OCI-M2 (cell line): Measurements from ENCODE around the gene IFNLR1.

Experiments
- DNase-seq: peaks from one replicate; lab custom pipeline; 2025; ENCODE audit not compliant: unreplicated experiment; lab: John Stamatoyannopoulos, UW

The IFNLR1 gene

GRCh38 chr1:24178407-24178806 is 8.7 kb downstream of the IFNLR1 start:
- no peak for DNase-seq

GRCh38 chr1:24177161-24177560 is 9.9 kb downstream of the IFNLR1 start:
- DNase-seq: no peak

GRCh38 chr1:24175033-24175755 is 11.9 kb downstream of the IFNLR1 start:
- no peak for DNase-seq

GRCh38 chr1:24173638-24174575 is 13.2 kb downstream of the IFNLR1 start:
- DNase-seq: no peak

GRCh38 chr1:24172598-24172997 is 14.5 kb downstream of the IFNLR1 start:
- DNase-seq: no peak

- no peak for DNase-seq
These were observed 17.8 kb downstream of the IFNLR1 start for GRCh38 chr1:24169286-24169685.

- DNase-seq: no peak
These were observed 18.8 kb downstream of the IFNLR1 start for GRCh38 chr1:24168245-24168644.

- no peak for DNase-seq
These were observed 20.1 kb downstream of the IFNLR1 start for GRCh38 chr1:24167008-24167407.

GRCh38 chr1:24165500-24165899 is 21.6 kb downstream of the IFNLR1 start:
- DNase-seq: no peak

GRCh38 chr1:24164004-24164403 is 23.1 kb downstream of the IFNLR1 start:
- no peak for DNase-seq

- no peak for DNase-seq
These were observed 24.9 kb downstream of the IFNLR1 start for GRCh38 chr1:24162201-24162600.

GRCh38 chr1:24161270-24161669 is 25.8 kb downstream of the IFNLR1 start:
- DNase-seq: no peak

GRCh38 chr1:24159366-24159765 is 27.7 kb downstream of the IFNLR1 start:
- no peak for DNase-seq

GRCh38 chr1:24157918-24158481 is 29.1 kb downstream of the IFNLR1 start:
- DNase-seq: no peak

- DNase-seq: no peak
These were observed 30.4 kb downstream of the IFNLR1 start for GRCh38 chr1:24156542-24157260.

- no peak for DNase-seq
These were observed 31.9 kb downstream of the IFNLR1 start for GRCh38 chr1:24155011-24155782.

- no peak for DNase-seq
These were observed 32.9 kb downstream of the IFNLR1 start for GRCh38 chr1:24154215-24154614.

GRCh38 chr1:24152631-24153494 is 34.2 kb downstream of the IFNLR1 start:
- no peak for DNase-seq

- DNase-seq: no peak
These were observed 35.9 kb downstream of the IFNLR1 start for GRCh38 chr1:24151175-24151533.
